HFFc6 (cell line): ENCODE results near the gene GNG3. TPM values are rescaled to one million over a fixed set of nuclear protein-coding genes. Genes with fewer than 3 reads are reported as not detected.

Experiments used
- DNase-seq: peaks from one replicate; pipeline ENCODE4 v3.0.0-alpha.2; 2018
- H3K27ac Mint-ChIP-seq: 2 replicates; pipeline ENCODE4 v1.8.0; 2020; ENCODE audit warnings: mild to moderate bottlenecking, mixed read lengths
- H3K27me3 Mint-ChIP-seq: 2 replicates; pipeline ENCODE4 v1.8.0; 2021; ENCODE audit warnings: mild to moderate bottlenecking, moderate library complexity, mixed read lengths; ENCODE audit not compliant: insufficient read depth
- H3K36me3 Mint-ChIP-seq: 2 replicates; pipeline ENCODE4 v1.8.0; 2021; ENCODE audit warnings: low read depth, mixed read lengths
- H3K4me1 Mint-ChIP-seq: 2 replicates; pipeline ENCODE4 v1.8.0; 2020; ENCODE audit warnings: low read depth, mixed read lengths
- H3K4me3 Mint-ChIP-seq: 2 replicates; pipeline ENCODE4 v1.8.0; 2020; ENCODE audit warnings: mild to moderate bottlenecking, moderate library complexity, mixed read lengths
- H3K9me3 Mint-ChIP-seq: 2 replicates; pipeline ENCODE4 v1.8.0; 2020; ENCODE audit warnings: mild to moderate bottlenecking, mixed read lengths
- CTCF ChIP-seq: fragments of 200-600 bp; sonication (generic); IDR thresholded peaks from 2 replicates; pipeline ENCODE4 v1.5.0; 2021; ENCODE audit warnings: antibody characterized with exemption, mild to moderate bottlenecking
- total RNA-seq, 6 experiments: library from RNA; stranded (reverse); fragmentation: NEBNext Ultra II Directional; extraction: Animal tissue kit (Norgen Biotek cat#: 25700); gene quantifications; 2 replicates in 1 of 6; 3 replicates in 5 of 6; pipeline ENCODE4 v1.2.3, GENCODE V29; 2021

The GNG3 gene
- total RNA-seq, 6 experiments from 2014 or later = not detected

- H3K27me3 Mint-ChIP-seq = peaks cover 6% of the 10 kb centered on the region
- no peak for DNase-seq
- TF ChIP-seq CTCF = no peak
- peaks cover 10% of the 10 kb centered on the region; the same call in 1 of the 2 replicates for H3K36me3 Mint-ChIP-seq
- H3K4me1 Mint-ChIP-seq = peaks cover 5% of the 10 kb centered on the region; the same call in 1 of the 2 replicates
- no peaks in the 10 kb centered on the region for H3K9me3 Mint-ChIP-seq
- H3K27ac Mint-ChIP-seq = no peak overlapping the region
- H3K4me3 Mint-ChIP-seq = no peak overlapping the region; the same call in 1 of the 2 replicates
Measured at GRCh38 chr11:62752177-62752785, 44.8 kb downstream of the GNG3 start.

- no peak for DNase-seq
- Mint-ChIP-seq H3K27me3 (peaks cover 6% of the 10 kb centered on the region), H3K4me1 (peaks cover 5% of the 10 kb centered on the region; the same call in 1 of the 2 replicates), H3K4me3 (peak overlapping the region; percentile 99), H3K9me3 (no peaks in the 10 kb centered on the region), H3K27ac (peak overlapping the region; percentile 98; the same call in 1 of the 2 replicates), H3K36me3 (peaks cover 10% of the 10 kb centered on the region; the same call in 1 of the 2 replicates)
- TF ChIP-seq CTCF = no peak
Measured at GRCh38 chr11:62752994-62753735, 45.7 kb downstream of the GNG3 start.

GRCh38 chr11:62753736-62754603 is 46.5 kb downstream of the GNG3 start, which contains the start of gene ZBTB3:
TSS of gene ZBTB3 (minus strand) at chr11:62754160. CDS start at chr11:62753664, 496 bp downstream.
- Mint-ChIP-seq H3K4me1 (peaks cover 5% of the 10 kb centered on the region; the same call in 1 of the 2 replicates), H3K9me3 (no peaks in the 10 kb centered on the region)

GRCh38 chr11:62755086-62755615 is 47.7 kb downstream of the GNG3 start:
- H3K27ac Mint-ChIP-seq = no peak overlapping the region; the same call in 1 of the 2 replicates
- H3K27me3 Mint-ChIP-seq = peaks cover 6% of the 10 kb centered on the region
- TF ChIP-seq CTCF = no peak
- no peak for DNase-seq
- H3K36me3 Mint-ChIP-seq = peaks cover 4% of the 10 kb centered on the region; the same call in 1 of the 2 replicates
- no peak overlapping the region for H3K4me3 Mint-ChIP-seq
- peaks cover 5% of the 10 kb centered on the region; the same call in 1 of the 2 replicates for H3K4me1 Mint-ChIP-seq
- no peaks in the 10 kb centered on the region for H3K9me3 Mint-ChIP-seq

More at GRCh38 chr11:62753736-62754603, 46.5 kb downstream of the GNG3 start, which contains the start of gene ZBTB3:
- H3K27me3 Mint-ChIP-seq = peaks cover 6% of the 10 kb centered on the region
- peak within 1 kb of the TSS; percentile 98 for H3K27ac Mint-ChIP-seq
- H3K4me3 Mint-ChIP-seq = peak within 1 kb of the TSS; percentile 99
- peaks cover 8% of the 10 kb centered on the region; the same call in 1 of the 2 replicates for H3K36me3 Mint-ChIP-seq
- peak; percentile 99 for DNase-seq
- no peak for TF ChIP-seq CTCF
